ENCODE results near the gene IGSF9B.

Gene IGSF9B

DNA sequence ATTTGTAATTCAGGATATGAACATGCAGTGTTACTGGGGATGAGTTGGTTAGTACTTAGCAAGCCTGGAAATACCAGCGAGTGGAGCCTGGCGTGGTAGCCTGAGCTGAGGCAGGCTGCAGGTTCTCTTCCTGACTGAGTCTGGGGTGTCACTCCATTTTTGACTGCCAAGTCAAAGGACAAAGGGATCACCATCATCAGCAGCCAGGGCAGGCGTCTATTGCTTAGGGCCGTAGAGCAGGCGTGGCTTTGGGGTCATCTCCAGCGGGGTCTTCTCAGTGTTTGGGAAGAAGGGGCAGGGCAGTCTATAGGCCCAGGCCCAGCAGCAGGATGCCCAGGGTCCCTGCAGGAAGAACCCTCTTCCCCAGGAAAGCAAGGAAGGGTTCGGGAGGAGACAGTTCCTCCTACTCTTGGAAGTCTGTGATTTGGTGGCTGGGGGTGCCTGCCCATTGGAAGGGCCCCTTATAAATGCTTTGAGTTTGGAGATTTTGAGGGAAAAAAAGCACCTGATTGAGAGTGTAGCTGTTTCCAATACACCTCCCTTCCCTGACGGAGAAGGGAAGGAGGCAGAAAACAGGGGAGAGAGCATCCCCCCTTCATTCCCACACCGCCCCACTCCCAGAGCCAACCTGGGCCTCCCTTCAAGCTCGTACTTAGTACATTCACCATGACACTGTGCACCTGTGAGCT lies 60.0 kb downstream of the IGSF9B start:
- no peak for DNase-seq

DNA sequence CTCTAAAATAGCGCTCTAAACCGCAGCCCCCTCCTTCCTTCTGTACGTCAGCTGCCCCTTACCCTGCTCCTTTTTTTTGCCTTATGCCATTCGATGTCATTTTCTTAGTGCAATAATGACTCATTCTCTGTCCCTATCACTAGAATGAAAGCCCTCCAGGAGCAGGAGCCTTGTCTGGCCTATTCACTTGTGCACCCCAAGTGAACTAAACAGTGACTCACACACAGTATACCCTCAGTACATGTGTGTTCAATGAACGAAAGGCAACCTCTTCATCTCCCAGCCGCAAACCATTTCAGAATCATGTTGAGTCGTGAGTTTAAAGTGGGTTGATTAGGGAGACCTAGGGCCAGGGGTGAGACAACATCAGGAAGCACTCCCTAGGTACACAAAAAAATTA lies 60.7 kb downstream of the IGSF9B start:
- no peak for DNase-seq

- DNase-seq: no peak
Observed at GRCh38 chr11:133895551-133895950, 61.2 kb downstream of the IGSF9B start.

DNA sequence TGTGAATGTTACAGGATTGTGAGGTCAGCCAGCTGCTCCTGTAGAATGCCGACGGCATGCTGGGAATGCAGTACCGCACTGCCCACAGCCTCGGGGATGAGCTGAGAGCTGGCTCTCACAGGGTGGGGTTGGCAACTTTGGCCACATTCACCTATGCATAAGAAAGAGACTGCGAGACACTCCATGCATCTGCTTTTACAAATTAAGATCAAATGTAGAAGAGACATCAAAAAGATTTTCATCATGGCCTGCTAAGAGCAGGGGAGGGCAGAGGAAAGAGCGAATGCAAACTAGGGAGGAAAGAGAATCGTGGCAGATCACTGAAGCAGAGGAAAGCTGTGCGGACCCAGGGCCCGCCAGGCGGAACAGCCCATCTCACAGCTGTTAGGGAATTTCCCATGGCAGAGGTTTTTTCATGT lies 61.7 kb downstream of the IGSF9B start:
- no peak for DNase-seq

GRCh38 chr11:133893381-133893780 lies 63.4 kb downstream of the IGSF9B start:
- no peak for DNase-seq

DNA sequence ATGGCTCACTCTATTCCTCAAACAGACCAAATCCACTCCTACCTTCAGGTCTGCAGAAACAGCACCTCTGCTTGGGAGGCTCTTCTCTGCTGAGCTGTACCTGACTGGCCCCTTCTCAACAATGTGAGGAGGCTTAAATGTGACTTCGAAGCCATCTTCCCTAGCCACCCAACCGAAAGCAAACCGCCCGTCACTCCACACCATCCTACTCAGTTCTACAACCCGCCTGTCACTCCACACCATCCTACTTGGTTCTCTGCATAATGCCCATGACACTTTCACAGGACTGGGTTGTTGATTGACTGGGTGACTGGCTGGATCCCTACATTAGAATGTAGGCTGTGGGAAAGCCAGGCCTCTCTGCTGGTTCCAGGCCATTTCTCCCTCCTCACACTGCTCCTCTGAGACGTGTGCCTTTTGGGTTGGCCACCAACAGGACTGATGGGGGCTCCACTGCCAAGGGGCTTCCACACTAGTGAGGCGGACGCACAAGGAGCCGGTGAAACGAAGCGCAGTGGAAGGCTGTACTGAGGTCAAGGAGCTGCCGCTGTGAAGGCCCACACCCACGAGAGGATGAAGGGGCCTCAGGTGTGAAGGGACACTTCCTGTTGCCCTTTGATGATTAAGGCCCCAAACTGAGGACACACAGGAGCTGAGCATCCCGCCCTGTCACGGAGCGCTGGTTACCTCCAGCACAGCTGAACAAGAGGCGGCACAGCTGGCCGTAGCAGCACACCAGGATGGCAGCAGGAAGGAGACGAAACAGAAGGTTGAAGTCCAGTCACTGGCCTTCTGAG lies 64.0 kb downstream of the IGSF9B start:
- DNase-seq: no peak

DNA sequence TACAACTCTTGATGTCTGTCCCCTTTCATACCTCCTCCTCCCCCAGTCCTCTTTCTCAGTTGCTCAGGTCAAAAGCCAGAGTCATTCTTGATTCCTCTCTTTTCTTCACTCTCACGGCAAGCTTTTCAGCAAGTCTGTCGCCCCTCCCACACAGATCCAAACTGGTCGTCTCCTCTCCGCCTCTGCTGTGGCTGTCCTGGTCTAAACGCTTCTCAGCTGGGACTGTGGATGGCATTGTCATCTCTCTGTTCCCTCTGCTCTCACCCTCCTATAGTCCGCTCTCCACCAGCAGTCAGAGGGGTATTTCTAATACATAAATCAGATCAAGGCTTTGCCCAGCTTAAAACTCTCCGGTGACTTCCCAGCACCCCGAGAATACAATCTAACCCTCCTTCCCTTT lies 64.6 kb downstream of the IGSF9B start:
- no peak for DNase-seq

GRCh38 chr11:133889893-133890292 lies 66.9 kb downstream of the IGSF9B start:
- DNase-seq: no peak

GRCh38 chr11:133889188-133889587 lies 67.6 kb downstream of the IGSF9B start:
- no peak for DNase-seq

DNA sequence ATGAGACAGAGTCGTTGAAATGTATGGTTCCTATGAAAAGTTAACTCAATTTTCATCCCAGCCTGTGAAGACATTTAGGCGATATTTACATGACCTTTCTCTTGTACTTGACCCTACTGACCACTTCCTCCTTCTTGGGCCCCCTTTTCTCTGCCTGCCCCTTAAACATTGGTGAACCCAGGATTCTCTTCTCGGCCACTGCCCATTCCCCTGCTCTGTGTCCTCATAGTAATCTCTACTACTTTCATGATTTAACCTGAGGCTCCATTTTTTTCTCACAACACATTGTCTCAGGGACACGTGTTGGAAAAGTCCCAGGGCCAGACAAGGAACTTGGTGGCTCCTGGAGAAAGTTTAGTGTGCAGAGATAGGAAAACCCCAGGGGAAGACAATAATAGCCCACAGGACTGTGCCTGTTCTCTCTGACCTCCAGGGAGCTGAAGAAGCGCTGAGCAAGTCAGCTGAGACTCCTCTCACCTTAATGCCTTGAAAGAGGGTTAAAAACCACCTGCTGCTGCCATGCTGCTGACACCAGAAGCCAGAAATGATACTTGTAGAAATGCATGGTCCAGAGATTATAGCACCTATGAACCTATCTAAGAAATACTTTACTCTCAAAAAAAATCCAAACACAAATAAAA lies 69.0 kb downstream of the IGSF9B start:
- DNase-seq: no peak

- no peak for DNase-seq
Observed at GRCh38 chr11:133886029-133886428, 70.7 kb downstream of the IGSF9B start.

GRCh38 chr11:133872160-133872559 lies 84.6 kb downstream of the IGSF9B start:
- DNase-seq: no peak

DNA sequence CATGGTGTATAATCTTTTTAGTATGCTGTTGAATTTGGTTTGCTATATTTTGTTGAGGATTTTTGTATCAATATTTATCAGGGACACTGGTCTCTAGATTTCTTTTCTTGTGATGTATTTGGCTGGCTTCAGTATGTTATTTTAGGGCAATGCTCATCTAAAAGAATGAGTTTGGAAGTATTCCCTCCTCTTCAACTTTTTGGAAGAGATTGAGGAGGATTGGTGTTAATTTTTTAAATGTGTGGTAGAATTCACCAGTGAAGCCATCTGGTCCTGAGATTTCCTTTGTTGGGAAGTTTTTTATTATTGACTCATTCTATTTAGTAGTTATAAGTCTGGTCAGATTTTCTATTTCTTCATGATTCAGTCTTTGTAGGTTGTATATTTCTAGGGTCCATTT lies 89.3 kb downstream of the IGSF9B start:
- DNase-seq: no peak

DNA sequence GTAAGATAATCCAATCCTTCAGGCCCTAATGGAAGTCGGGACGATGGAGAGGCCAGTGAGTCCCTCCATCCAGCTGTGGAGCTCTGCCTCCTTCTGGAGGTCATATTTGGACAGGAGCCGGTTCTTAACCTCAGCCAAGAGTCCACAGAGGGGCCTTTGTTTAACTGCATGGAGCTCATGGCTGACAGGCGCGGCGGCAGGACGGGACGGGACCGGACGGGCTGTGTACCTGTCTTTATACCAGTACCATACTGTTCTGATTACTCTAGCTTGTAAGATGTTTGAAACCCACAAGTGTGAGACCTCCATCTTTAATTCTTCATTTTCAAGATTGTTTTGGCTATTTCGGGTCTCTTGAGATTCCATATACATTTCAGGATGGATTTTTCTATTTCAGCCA lies 91.3 kb downstream of the IGSF9B start:
- DNase-seq: no peak

GRCh38 chr11:133864756-133865155 lies 92.0 kb downstream of the IGSF9B start:
- no peak for DNase-seq

DNA sequence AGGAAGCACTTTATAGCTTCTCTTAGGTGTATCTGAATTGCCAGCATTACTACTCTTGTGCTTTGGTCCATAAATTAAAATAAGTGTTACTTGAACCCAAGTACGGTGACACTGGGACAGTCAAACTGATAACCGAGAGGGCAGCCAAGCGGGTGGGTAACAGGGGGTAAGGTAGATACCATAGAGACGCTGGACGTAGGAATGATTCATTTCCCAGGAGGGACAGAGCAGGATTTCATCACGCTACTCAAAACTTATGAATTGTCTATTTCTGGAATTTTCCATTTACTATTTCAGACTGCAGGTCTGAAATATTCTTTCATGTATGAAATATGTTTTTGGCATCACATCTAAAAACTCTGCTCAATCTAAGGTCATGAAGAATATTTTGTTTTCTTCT lies 96.6 kb downstream of the IGSF9B start:
- DNase-seq: no peak

All from activated naive CD4-positive, alpha-beta T cell treated with Interleukin-2 at 50 U/mL for 16 hours (primary cell).